Neural cell (in vitro differentiated cells): ENCODE results near the gene LDLRAD3. TPM values are rescaled to one million over a fixed set of nuclear protein-coding genes. Genes with fewer than 3 reads are reported as not detected.

Experiments used
- H2AFZ ChIP-seq: fragments of 200-600, 300-800 bp; sonication (generic), shearing (Covaris generic); 2 replicates; pipeline ENCODE4 v1.6.0; 2014; ENCODE audit warnings: low read depth, mild to moderate bottlenecking, antibody characterized with exemption, low read length, moderate library complexity
- H3F3A ChIP-seq: fragments of 200-600 bp; shearing (Covaris generic); 2 replicates; pipeline ENCODE4 v1.6.1; 2016; ENCODE audit warnings: mild to moderate bottlenecking, moderate library complexity, mixed read lengths, antibody characterized with exemption, low read length; ENCODE audit not compliant: insufficient read depth, poor library complexity, severe bottlenecking
- H3K27ac ChIP-seq: fragments of 200-600, 300-800 bp; sonication (generic), shearing (Covaris generic); 2 replicates; pipeline ENCODE4 v1.5.1; 2014; ENCODE audit warnings: mild to moderate bottlenecking, low read length, moderate library complexity
- H3K27me3 ChIP-seq: fragments of 300-800, 200-600 bp; sonication (generic), shearing (Covaris generic); 2 replicates; pipeline ENCODE4 v1.6.0; 2014; ENCODE audit warnings: mild to moderate bottlenecking, low read depth, low read length, moderate library complexity; ENCODE audit not compliant: insufficient read depth
- H3K36me3 ChIP-seq: fragments of 300-800, 200-600 bp; sonication (generic), shearing (Covaris generic); 2 replicates; pipeline ENCODE4 v1.5.1; 2014; ENCODE audit warnings: mild to moderate bottlenecking, antibody characterized with exemption, low read length, moderate library complexity; ENCODE audit not compliant: insufficient read depth
- H3K4me2 ChIP-seq: fragments of 300-800, 200-600 bp; sonication (generic), shearing (Covaris generic); 2 replicates; pipeline ENCODE4 v1.6.0; 2014; ENCODE audit warnings: mild to moderate bottlenecking, low read length
- H3K4me3 ChIP-seq: fragments of 300-800, 200-600 bp; sonication (generic), shearing (Covaris generic); 2 replicates; pipeline ENCODE4 v1.5.1; 2014; ENCODE audit warnings: mild to moderate bottlenecking, low read length, moderate library complexity
- H3K79me2 ChIP-seq: fragments of 200-600 bp; shearing (Covaris generic); replicated peaks from 2 replicates; pipeline ENCODE4 v1.6.0; 2014; ENCODE audit warnings: mild to moderate bottlenecking, low read length, moderate library complexity; ENCODE audit not compliant: insufficient read depth
- H3K9ac ChIP-seq: fragments of 300-800, 200-600 bp; sonication (generic), shearing (Covaris generic); 2 replicates; pipeline ENCODE4 v1.6.1; 2016; ENCODE audit warnings: mild to moderate bottlenecking, low read length, mixed read lengths
- H3K9me2 ChIP-seq: fragments of 200-600 bp; shearing (Covaris generic); 2 replicates; pipeline ENCODE4 v1.6.1; 2016; ENCODE audit warnings: mild to moderate bottlenecking, low read length, mixed read lengths; ENCODE audit not compliant: insufficient read depth
- H3K9me3 ChIP-seq: fragments of 200-600, 300-800 bp; sonication (generic), shearing (Covaris generic); 2 replicates; pipeline ENCODE4 v1.6.1; 2016; ENCODE audit warnings: mild to moderate bottlenecking, mixed run types, low read length, moderate library complexity, mixed read lengths
- H4K20me1 ChIP-seq: fragments of 200-600 bp; shearing (Covaris generic); 2 replicates; pipeline ENCODE4 v1.6.1; 2016; ENCODE audit warnings: mild to moderate bottlenecking, mixed run types; ENCODE audit not compliant: insufficient read depth
- EP300 ChIP-seq: fragments of 450-650 bp; conservative IDR thresholded peaks from 2 replicates; pipeline ENCODE4 v1.6.1; 2014; ENCODE audit warnings: antibody characterized with exemption, mild to moderate bottlenecking, moderate library complexity; ENCODE audit not compliant: poor library complexity, severe bottlenecking
- EZH2 ChIP-seq: fragments of 200-600, 300-800 bp; shearing (Covaris generic), sonication (generic); IDR thresholded peaks from 2 replicates; pipeline ENCODE4 v1.6.1; 2014; ENCODE audit warnings: antibody characterized with exemption, low read length, borderline replicate concordance, mild to moderate bottlenecking; ENCODE audit not compliant: insufficient read depth, poor library complexity, severe bottlenecking
- MXI1 ChIP-seq: fragments of 450-650 bp; conservative IDR thresholded peaks from 2 replicates; pipeline ENCODE4 v1.6.1; 2014; ENCODE audit warnings: antibody characterized with exemption, mild to moderate bottlenecking; ENCODE audit not compliant: poor library complexity, severe bottlenecking
- POLR2AphosphoS5 ChIP-seq: IDR thresholded peaks from 2 replicates; pipeline ENCODE4 v1.6.1; 2012
- RAD21 ChIP-seq: fragments of 450-650 bp; conservative IDR thresholded peaks from 2 replicates; pipeline ENCODE4 v1.6.1; 2014; ENCODE audit warnings: antibody characterized with exemption, mild to moderate bottlenecking, moderate library complexity
- SMC3 ChIP-seq: fragments of 450-650 bp; conservative IDR thresholded peaks from 2 replicates; pipeline ENCODE4 v1.6.1; 2014; ENCODE audit warnings: antibody characterized with exemption, mild to moderate bottlenecking, moderate library complexity; ENCODE audit not compliant: poor library complexity
- TAF1 ChIP-seq: IDR thresholded peaks from 2 replicates; pipeline ENCODE4 v1.6.1; 2012; ENCODE audit warnings: low read depth
- polyA plus RNA-seq: library from polyadenylated mRNA; depleted of rRNA; stranded (reverse); fragments of >200 nt; gene quantifications from 2 replicates; pipeline ENCODE4 v1.2.3, GENCODE V29; 2014
- TF ChIP-seq, protein P1 (sequence below): IDR thresholded peaks from 2 replicates; pipeline ENCODE4 v1.6.1; 2012; ENCODE audit warnings: borderline replicate concordance
- TF ChIP-seq, protein P2 (sequence below): fragments of 450-650 bp; IDR thresholded peaks from 2 replicates; pipeline ENCODE4 v1.5.1; 2014; ENCODE audit warnings: antibody characterized with exemption, mild to moderate bottlenecking, moderate library complexity; ENCODE audit not compliant: poor library complexity, severe bottlenecking

The LDLRAD3 gene
- polyA plus RNA-seq, 1 donor from 2014 or later = 3.5 TPM

DNA sequence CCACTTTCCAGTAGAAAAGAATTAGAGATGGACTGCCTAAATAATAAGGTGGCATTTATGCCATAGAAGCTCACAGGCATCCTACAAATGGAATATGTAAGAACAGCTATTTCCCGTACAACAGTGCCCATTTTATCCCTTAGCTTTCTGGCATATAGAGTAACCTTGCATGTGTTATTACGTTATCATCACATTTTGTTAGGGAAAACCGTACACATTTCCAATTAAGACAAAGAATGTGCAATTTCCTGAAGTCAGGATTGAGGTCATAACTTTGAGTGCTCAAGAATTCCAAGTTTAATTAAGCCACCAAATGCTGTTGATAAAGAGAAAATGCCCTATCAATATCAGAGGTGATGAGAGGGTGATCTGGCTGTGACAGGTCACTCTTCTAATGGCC, 58.9 kb downstream of the LDLRAD3 start:
- H2AFZ ChIP-seq = no peak overlapping the region
- TF ChIP-seq, protein P1, sequence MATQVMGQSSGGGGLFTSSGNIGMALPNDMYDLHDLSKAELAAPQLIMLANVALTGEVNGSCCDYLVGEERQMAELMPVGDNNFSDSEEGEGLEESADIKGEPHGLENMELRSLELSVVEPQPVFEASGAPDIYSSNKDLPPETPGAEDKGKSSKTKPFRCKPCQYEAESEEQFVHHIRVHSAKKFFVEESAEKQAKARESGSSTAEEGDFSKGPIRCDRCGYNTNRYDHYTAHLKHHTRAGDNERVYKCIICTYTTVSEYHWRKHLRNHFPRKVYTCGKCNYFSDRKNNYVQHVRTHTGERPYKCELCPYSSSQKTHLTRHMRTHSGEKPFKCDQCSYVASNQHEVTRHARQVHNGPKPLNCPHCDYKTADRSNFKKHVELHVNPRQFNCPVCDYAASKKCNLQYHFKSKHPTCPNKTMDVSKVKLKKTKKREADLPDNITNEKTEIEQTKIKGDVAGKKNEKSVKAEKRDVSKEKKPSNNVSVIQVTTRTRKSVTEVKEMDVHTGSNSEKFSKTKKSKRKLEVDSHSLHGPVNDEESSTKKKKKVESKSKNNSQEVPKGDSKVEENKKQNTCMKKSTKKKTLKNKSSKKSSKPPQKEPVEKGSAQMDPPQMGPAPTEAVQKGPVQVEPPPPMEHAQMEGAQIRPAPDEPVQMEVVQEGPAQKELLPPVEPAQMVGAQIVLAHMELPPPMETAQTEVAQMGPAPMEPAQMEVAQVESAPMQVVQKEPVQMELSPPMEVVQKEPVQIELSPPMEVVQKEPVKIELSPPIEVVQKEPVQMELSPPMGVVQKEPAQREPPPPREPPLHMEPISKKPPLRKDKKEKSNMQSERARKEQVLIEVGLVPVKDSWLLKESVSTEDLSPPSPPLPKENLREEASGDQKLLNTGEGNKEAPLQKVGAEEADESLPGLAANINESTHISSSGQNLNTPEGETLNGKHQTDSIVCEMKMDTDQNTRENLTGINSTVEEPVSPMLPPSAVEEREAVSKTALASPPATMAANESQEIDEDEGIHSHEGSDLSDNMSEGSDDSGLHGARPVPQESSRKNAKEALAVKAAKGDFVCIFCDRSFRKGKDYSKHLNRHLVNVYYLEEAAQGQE = no peak
- TF ChIP-seq EZH2 (no peak), MXI1 (no peak), EP300 (no peak), RAD21 (no peak), SMC3 (no peak), POLR2AphosphoS5 (no peak), TAF1 (no peak)
- TF ChIP-seq, protein P2, sequence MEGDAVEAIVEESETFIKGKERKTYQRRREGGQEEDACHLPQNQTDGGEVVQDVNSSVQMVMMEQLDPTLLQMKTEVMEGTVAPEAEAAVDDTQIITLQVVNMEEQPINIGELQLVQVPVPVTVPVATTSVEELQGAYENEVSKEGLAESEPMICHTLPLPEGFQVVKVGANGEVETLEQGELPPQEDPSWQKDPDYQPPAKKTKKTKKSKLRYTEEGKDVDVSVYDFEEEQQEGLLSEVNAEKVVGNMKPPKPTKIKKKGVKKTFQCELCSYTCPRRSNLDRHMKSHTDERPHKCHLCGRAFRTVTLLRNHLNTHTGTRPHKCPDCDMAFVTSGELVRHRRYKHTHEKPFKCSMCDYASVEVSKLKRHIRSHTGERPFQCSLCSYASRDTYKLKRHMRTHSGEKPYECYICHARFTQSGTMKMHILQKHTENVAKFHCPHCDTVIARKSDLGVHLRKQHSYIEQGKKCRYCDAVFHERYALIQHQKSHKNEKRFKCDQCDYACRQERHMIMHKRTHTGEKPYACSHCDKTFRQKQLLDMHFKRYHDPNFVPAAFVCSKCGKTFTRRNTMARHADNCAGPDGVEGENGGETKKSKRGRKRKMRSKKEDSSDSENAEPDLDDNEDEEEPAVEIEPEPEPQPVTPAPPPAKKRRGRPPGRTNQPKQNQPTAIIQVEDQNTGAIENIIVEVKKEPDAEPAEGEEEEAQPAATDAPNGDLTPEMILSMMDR = no peak
- no peak overlapping the region for H3K27ac ChIP-seq
- H3K36me3 ChIP-seq = no peaks in the 10 kb centered on the region
- no peaks in the 10 kb centered on the region for H3K79me2 ChIP-seq
- H3K9me2 ChIP-seq = no peaks in the 10 kb centered on the region
- no peaks in the 10 kb centered on the region for H3K9me3 ChIP-seq
- H3F3A ChIP-seq = no peaks in the 10 kb centered on the region
- no peak overlapping the region for H3K4me3 ChIP-seq
- no peaks in the 10 kb centered on the region for H4K20me1 ChIP-seq
- no peaks in the 10 kb centered on the region for H3K27me3 ChIP-seq
- H3K9ac ChIP-seq = no peak overlapping the region
- no peak overlapping the region for H3K4me2 ChIP-seq

DNA sequence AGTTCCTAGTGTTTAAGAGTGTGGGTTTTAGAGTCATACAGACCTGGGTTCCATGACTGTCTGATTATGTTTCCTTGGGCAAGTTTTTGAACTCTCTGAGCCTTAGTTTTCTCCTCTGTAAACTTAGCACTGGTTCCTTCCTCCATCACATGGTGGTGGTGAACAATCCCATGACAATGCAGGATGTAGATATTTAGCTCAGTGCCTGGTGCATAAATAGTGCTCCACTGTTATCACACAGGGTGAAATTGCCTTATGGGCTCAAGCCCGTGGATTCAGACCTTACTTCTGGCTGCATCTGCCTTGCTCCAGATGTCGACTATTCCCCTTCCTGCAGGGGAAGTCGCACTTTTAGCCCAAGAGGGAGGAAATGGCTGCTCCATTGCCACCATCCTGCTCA, 62.7 kb downstream of the LDLRAD3 start:
- Histone ChIP-seq H3F3A (no peaks in the 10 kb centered on the region), H3K4me2 (no peak overlapping the region), H3K36me3 (no peaks in the 10 kb centered on the region), H2AFZ (no peak overlapping the region), H3K9me2 (no peaks in the 10 kb centered on the region), H3K9ac (no peak overlapping the region), H3K27me3 (no peaks in the 10 kb centered on the region), H3K4me3 (no peak overlapping the region), H3K27ac (no peak overlapping the region), H3K9me3 (no peaks in the 10 kb centered on the region), H3K79me2 (no peaks in the 10 kb centered on the region), H4K20me1 (no peaks in the 10 kb centered on the region)
- no peak for TF ChIP-seq POLR2AphosphoS5

GRCh38 chr11:36007127-36007655, 63.3 kb downstream of the LDLRAD3 start:
- no peaks in the 10 kb centered on the region for H3K36me3 ChIP-seq
- no peak overlapping the region for H3K4me2 ChIP-seq
- no peaks in the 10 kb centered on the region for H3F3A ChIP-seq
- H4K20me1 ChIP-seq = no peaks in the 10 kb centered on the region
- no peak overlapping the region for H2AFZ ChIP-seq
- no peak overlapping the region for H3K4me3 ChIP-seq
- H3K27ac ChIP-seq = no peak overlapping the region
- H3K79me2 ChIP-seq = no peaks in the 10 kb centered on the region
- H3K9me2 ChIP-seq = no peaks in the 10 kb centered on the region
- H3K9me3 ChIP-seq = no peaks in the 10 kb centered on the region
- no peaks in the 10 kb centered on the region for H3K27me3 ChIP-seq
- no peak overlapping the region for H3K9ac ChIP-seq
- TF ChIP-seq, protein P1 = no peak
- TF ChIP-seq RAD21 = no peak
